ENCODE measurements around the gene S100A13. TPM values are rescaled to one million over a fixed set of nuclear protein-coding genes. Genes with fewer than 3 reads are reported as not detected.

S100A13 gene
- total and polyA plus RNA-seq, 10 of the 15 experiments (the other 5 are each of a cell fraction or from before 2014, with no cell fraction given), result 5.7 to 30.9 (median 9.1) TPM

DNA sequence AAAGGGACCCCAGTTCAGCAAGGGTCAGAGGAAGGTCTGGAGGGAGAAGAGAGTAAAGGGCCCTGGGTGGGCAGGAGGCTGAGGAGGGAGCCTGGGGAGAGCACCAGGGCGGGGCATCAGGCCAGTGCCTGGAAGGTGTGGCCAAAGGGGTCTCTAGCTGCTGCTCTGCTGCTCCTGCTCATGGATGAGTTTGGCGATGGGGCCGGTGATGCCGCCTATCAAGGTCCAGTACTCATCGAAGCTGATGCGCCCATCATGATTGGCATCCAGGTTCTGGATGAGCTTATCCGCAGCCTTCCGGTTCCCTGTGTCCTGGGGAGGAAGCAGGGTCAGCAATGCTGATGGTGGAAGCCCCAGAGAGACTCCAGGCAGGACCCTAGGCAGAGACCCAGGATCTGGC lies 19.9 kb downstream of the S100A13 start (continued):
- no peak for TF ChIP-seq KAT2A (conservative IDR thresholded peaks at IDR 0.05; ENCODE audit: control insufficient read depth, low read depth, low read length)

DNA sequence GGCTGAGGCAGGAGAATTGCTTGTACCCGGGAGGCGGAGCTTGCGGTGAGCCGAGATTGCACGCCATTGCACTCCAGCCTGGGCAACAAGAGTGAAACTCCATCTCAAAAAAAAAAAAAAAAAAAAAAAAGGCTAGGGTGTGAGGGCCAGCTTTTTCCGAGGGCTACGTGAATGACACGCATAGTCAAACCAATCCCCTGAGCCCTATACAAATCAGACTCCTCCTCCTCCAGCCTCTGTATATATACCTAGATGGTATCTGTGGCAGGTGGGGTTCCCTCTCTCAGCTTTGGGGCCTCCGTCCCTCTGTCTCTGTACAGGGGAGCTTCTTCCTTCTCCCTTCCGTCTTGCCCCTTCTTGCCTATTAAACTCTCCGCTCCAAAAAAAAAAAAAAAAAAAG lies 21.1 kb downstream of the S100A13 start:
- H3K9ac ChIP-seq (ENCODE audit: control insufficient read depth, insufficient read depth, low read length), result no peak overlapping the region
- POLR2A ChIA-PET, result interaction anchor here (0.6 to 1.2 kb wide), 2 partner anchors 9 to 123 kb away, joined by 4 read pairs; no protein-coding TSS in a partner anchor
- CTCF ChIA-PET, result interaction anchor here (1.1 kb wide), 1 partner anchor 12 kb away, joined by 3 read pairs; no protein-coding TSS in a partner anchor
- DNase-seq (ENCODE audit: low read depth, low spot score) (no peak), ATAC-seq (no peak), FAIRE-seq (no peak)
- H3K27ac ChIP-seq (ENCODE audit: control insufficient read depth, insufficient read depth), result no peak overlapping the region
- no peaks in the 10 kb centered on the region for H4K20me1 ChIP-seq (ENCODE audit: control insufficient read depth, insufficient read depth)
- no peaks in the 10 kb centered on the region for H3K27me3 ChIP-seq (replicated peaks in 1 of 2; ENCODE audit: control insufficient read depth in 2 of 2, insufficient read depth in 2 of 2, low read length in 1 of 2)
- SMC1A ChIA-PET (ENCODE audit: uncharacterized antibody, unreplicated experiment), result interaction anchor here (1.2 to 3.6 kb wide), 2 partner anchors 12 to 21 kb away, joined by 4 to 10 read pairs; partner anchors contain the start of gene S100A13
- in situ Hi-C loops (cut with MboI) (no loop called here), intact Hi-C loops (cut with micrococcal nuclease; ENCODE audit: unreplicated experiment) (no loop called here)
- H3K79me2 ChIP-seq (ENCODE audit: control insufficient read depth, insufficient read depth, low read length), result no peaks in the 10 kb centered on the region
- H3K36me3 ChIP-seq (ENCODE audit: control insufficient read depth in 2 of 2, insufficient read depth in 2 of 2, low read length in 1 of 2), result no peaks in the 10 kb centered on the region
- no peaks in the 10 kb centered on the region for H3K4me1 ChIP-seq (ENCODE audit: control insufficient read depth, insufficient read depth, low read length)
- RAD21 ChIA-PET (ENCODE audit: unreplicated experiment), result interaction anchor here (0.7 kb wide), 1 partner anchor 32 kb away, joined by 3 read pairs; no protein-coding TSS in a partner anchor
- TF ChIP-seq, protein P1, sequence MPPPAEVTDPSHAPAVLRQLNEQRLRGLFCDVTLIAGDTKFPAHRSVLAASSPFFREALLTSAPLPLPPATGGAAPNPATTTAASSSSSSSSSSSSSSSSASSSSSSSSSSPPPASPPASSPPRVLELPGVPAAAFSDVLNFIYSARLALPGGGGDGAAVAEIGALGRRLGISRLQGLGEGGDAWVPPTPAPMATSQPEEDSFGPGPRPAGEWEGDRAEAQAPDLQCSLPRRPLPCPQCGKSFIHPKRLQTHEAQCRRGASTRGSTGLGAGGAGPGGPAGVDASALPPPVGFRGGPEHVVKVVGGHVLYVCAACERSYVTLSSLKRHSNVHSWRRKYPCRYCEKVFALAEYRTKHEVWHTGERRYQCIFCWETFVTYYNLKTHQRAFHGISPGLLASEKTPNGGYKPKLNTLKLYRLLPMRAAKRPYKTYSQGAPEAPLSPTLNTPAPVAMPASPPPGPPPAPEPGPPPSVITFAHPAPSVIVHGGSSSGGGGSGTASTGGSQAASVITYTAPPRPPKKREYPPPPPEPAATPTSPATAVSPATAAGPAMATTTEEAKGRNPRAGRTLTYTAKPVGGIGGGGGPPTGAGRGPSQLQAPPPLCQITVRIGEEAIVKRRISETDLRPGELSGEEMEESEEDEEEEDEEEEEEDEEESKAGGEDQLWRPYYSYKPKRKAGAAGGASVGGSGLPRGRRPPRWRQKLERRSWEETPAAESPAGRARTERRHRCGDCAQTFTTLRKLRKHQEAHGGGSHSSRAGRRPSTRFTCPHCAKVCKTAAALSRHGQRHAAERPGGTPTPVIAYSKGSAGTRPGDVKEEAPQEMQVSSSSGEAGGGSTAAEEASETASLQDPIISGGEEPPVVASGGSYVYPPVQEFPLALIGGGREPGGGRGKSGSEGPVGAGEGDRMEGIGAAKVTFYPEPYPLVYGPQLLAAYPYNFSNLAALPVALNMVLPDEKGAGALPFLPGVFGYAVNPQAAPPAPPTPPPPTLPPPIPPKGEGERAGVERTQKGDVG (CRISPR knock-in tag; IDR thresholded peaks at IDR 0.05), result no peak
- TF ChIP-seq SUPT20H (IDR thresholded peaks at IDR 0.05; ENCODE audit: borderline replicate concordance, control insufficient read depth, low read depth, low read length) (no peak), WRNIP1 (IDR thresholded peaks at IDR 0.05; ENCODE audit: borderline replicate concordance, low read depth, low read length) (no peak)
- H3K9me3 ChIP-seq (replicated peaks; ENCODE audit: control insufficient read depth, insufficient read depth, low read length), result no peaks in the 10 kb centered on the region
- WGBS (ENCODE audit: insufficient coverage, insufficient replicate concordance, low lambda C conversion rate, missing lambda C conversion rate), result 74% methylated on average over 10 of the region's 11 CpGs
- no peak overlapping the region for H3K4me3 ChIP-seq
- no peak overlapping the region for H2AFZ ChIP-seq (ENCODE audit: control insufficient read depth, low read depth, low read length)
- no peak overlapping the region for H3K4me2 ChIP-seq (ENCODE audit: control insufficient read depth, insufficient read depth)
- BruUV-seq (replicated peaks), result no TSS peak
